Skeletal muscle satellite cell (primary cell): ENCODE measurements around the gene YJEFN3.

Experiments used
- H3K27me3 ChIP-seq: 2 replicates; pipeline ENCODE4 v1.7.0; 2013; ENCODE audit warnings: low read length; ENCODE audit not compliant: control insufficient read depth, insufficient read depth
- H3K36me3 ChIP-seq: 2 replicates; pipeline ENCODE4 v1.7.0; 2013; ENCODE audit warnings: mild to moderate bottlenecking, control low read depth, low read length; ENCODE audit not compliant: insufficient read depth
- H3K4me1 ChIP-seq: 2 replicates; pipeline ENCODE4 v1.7.0; 2013; ENCODE audit warnings: low read length; ENCODE audit not compliant: control insufficient read depth, insufficient read depth
- H3K4me2 ChIP-seq: 2 replicates; pipeline ENCODE4 v1.7.0; 2013; ENCODE audit warnings: mild to moderate bottlenecking, low read length
- H3K4me3 ChIP-seq: 2 replicates; pipeline ENCODE4 v1.7.0; 2013; ENCODE audit warnings: low read length
- H3K9ac ChIP-seq: 2 replicates; pipeline ENCODE4 v1.7.0; 2013; ENCODE audit warnings: mild to moderate bottlenecking, low read depth, low read length, moderate library complexity
- H3K9me3 ChIP-seq: replicated peaks from 2 replicates; pipeline ENCODE4 v1.7.0; 2013; ENCODE audit warnings: mild to moderate bottlenecking, control low read depth, low read length

Gene YJEFN3

GRCh38 chr19:19545707-19546106, 17.0 kb downstream of the YJEFN3 start:
- H3K4me2 ChIP-seq = no peak overlapping the region
- H3K9me3 ChIP-seq = no peaks in the 10 kb centered on the region
- H3K4me1 ChIP-seq = peaks cover 5% of the 10 kb centered on the region
- no peak overlapping the region for H3K9ac ChIP-seq
- H3K36me3 ChIP-seq = no peaks in the 10 kb centered on the region
- H3K27me3 ChIP-seq = peaks cover 43% of the 10 kb centered on the region
- H3K4me3 ChIP-seq = no peak overlapping the region

GRCh38 chr19:19546751-19547162, 18.0 kb downstream of the YJEFN3 start:
- peaks cover 2% of the 10 kb centered on the region for H3K4me1 ChIP-seq
- H3K4me2 ChIP-seq = no peak overlapping the region
- H3K9ac ChIP-seq = no peak overlapping the region
- no peaks in the 10 kb centered on the region for H3K9me3 ChIP-seq
- H3K4me3 ChIP-seq = no peak overlapping the region
- peaks cover 40% of the 10 kb centered on the region for H3K27me3 ChIP-seq
- no peaks in the 10 kb centered on the region for H3K36me3 ChIP-seq

- H3K4me2 ChIP-seq = no peak overlapping the region
- H3K4me3 ChIP-seq = no peak overlapping the region
- H3K36me3 ChIP-seq = no peaks in the 10 kb centered on the region
- H3K9me3 ChIP-seq = no peaks in the 10 kb centered on the region
- no peak overlapping the region for H3K9ac ChIP-seq
- H3K4me1 ChIP-seq = peaks cover 7% of the 10 kb centered on the region
- H3K27me3 ChIP-seq = peaks cover 38% of the 10 kb centered on the region
Measured at GRCh38 chr19:19547674-19548336, 19.1 kb downstream of the YJEFN3 start.

- Histone ChIP-seq H3K9ac (no peak overlapping the region), H3K4me1 (peaks cover 7% of the 10 kb centered on the region), H3K9me3 (no peaks in the 10 kb centered on the region), H3K4me3 (no peak overlapping the region), H3K36me3 (no peaks in the 10 kb centered on the region), H3K4me2 (no peak overlapping the region), H3K27me3 (peaks cover 38% of the 10 kb centered on the region)
Measured at GRCh38 chr19:19548915-19549759, 20.4 kb downstream of the YJEFN3 start.

- Histone ChIP-seq H3K9ac (no peak overlapping the region), H3K27me3 (peaks cover 38% of the 10 kb centered on the region), H3K4me1 (peaks cover 7% of the 10 kb centered on the region), H3K36me3 (no peaks in the 10 kb centered on the region), H3K9me3 (no peaks in the 10 kb centered on the region), H3K4me3 (no peak overlapping the region), H3K4me2 (no peak overlapping the region)
Measured at GRCh38 chr19:19549804-19550464, 21.2 kb downstream of the YJEFN3 start.

GRCh38 chr19:19550485-19550929, 21.8 kb downstream of the YJEFN3 start:
- Histone ChIP-seq H3K4me3 (no peak overlapping the region), H3K9ac (no peak overlapping the region), H3K4me1 (peaks cover 7% of the 10 kb centered on the region), H3K36me3 (no peaks in the 10 kb centered on the region), H3K4me2 (no peak overlapping the region), H3K9me3 (no peaks in the 10 kb centered on the region), H3K27me3 (peaks cover 38% of the 10 kb centered on the region)

- Histone ChIP-seq H3K4me1 (peaks cover 7% of the 10 kb centered on the region), H3K27me3 (peaks cover 35% of the 10 kb centered on the region), H3K36me3 (no peaks in the 10 kb centered on the region), H3K4me2 (no peak overlapping the region), H3K9ac (peak overlapping the region; percentile 38), H3K4me3 (no peak overlapping the region), H3K9me3 (no peaks in the 10 kb centered on the region)
Measured at GRCh38 chr19:19550972-19551852, 22.5 kb downstream of the YJEFN3 start.

GRCh38 chr19:19551853-19552192, 23.1 kb downstream of the YJEFN3 start:
- Histone ChIP-seq H3K9ac (peak overlapping the region; percentile 38), H3K4me2 (peak overlapping the region; percentile 35), H3K4me3 (no peak overlapping the region), H3K27me3 (peaks cover 29% of the 10 kb centered on the region), H3K4me1 (peaks cover 7% of the 10 kb centered on the region), H3K9me3 (no peaks in the 10 kb centered on the region), H3K36me3 (no peaks in the 10 kb centered on the region)

- Histone ChIP-seq H3K4me1 (peaks cover 7% of the 10 kb centered on the region), H3K4me2 (no peak overlapping the region), H3K36me3 (no peaks in the 10 kb centered on the region), H3K9ac (no peak overlapping the region), H3K27me3 (peaks cover 20% of the 10 kb centered on the region), H3K4me3 (no peak overlapping the region), H3K9me3 (no peaks in the 10 kb centered on the region)
Measured at GRCh38 chr19:19552798-19553197, 24.1 kb downstream of the YJEFN3 start.

GRCh38 chr19:19553670-19554069, 25.0 kb downstream of the YJEFN3 start:
- no peak overlapping the region for H3K9ac ChIP-seq
- H3K27me3 ChIP-seq = peaks cover 17% of the 10 kb centered on the region
- no peaks in the 10 kb centered on the region for H3K36me3 ChIP-seq
- no peak overlapping the region for H3K4me3 ChIP-seq
- H3K4me2 ChIP-seq = no peak overlapping the region
- no peaks in the 10 kb centered on the region for H3K9me3 ChIP-seq
- H3K4me1 ChIP-seq = peaks cover 7% of the 10 kb centered on the region
